ENCODE results near the gene HMCES. TPM values are rescaled to one million over a fixed set of nuclear protein-coding genes. Genes with fewer than 3 reads are reported as not detected.

HMCES gene
- total RNA-seq, 2 experiments from 2014 or later: 54.5 to 57.8 TPM

DNA sequence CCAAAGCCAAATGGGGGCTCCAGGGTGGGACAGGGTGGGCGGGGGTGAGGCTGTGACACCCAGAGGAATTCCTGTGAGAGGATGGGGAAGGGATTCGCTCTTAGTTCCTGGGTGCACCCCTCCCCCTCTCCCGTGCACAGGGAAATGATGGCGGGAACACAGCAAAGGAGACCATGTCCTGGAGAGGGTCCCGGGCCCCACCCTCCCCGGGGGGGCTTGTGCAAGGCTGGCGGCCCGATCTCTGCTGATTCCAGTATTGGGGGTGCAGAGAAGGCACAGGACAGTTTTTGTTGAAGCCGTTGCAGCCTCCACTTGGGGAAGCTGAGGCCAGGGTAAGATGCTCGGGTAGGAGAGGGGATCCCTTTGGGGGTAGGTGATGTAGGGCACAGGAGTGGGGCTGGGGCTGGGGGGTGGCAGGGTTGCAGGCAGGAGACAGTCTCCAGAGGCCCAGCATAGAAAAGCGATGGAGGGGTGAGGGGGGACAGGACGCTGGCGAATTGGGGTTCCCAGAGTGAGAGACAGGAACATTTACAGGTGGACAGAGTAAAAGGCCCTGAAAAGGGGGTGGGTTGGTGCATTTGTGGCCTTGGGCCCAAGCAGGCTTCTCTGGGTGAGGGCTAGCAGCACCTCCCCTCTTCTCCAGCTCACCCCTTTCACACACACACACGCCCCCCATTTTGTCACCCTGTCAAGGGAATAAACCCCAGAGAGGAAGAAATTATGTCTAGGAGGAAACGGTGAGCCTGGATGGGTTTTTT lies 38.5 kb downstream of the HMCES start:
- Mint-ChIP-seq H3K27me3 (no peaks in the 10 kb centered on the region), H3K9me3 (no peaks in the 10 kb centered on the region), H3K36me3 (ENCODE audit: low read depth) (peaks cover 1% of the 10 kb centered on the region), H3K4me3 (peak overlapping the region; percentile 65), H3K27ac (no peak overlapping the region), H3K4me1 (ENCODE audit: low read depth) (peaks cover 20% of the 10 kb centered on the region)
- intact Hi-C loops (cut with micrococcal nuclease): no loop called here
- DNase-seq (peak; percentile 11), ATAC-seq (no peak)
- TF ChIP-seq CTCF (IDR thresholded peaks at IDR 0.05): no peak
- ChIA-PET CTCF (interaction anchor here (0.8 to 2.8 kb wide), 16 partner anchors 12 to 440 kb away, joined by 3 to 13 read pairs (median 4); partner anchors contain the start of genes ACAD9 and COPG1), POLR2A (interaction anchor here (0.9 to 8.3 kb wide), 41 partner anchors 10 to 577 kb away, joined by 3 to 108 read pairs (median 7); partner anchors contain the start of genes ACAD9, CNBP, COPG1 and EFCAB12)

GRCh38 chr3:129317848-129318247 lies 39.2 kb downstream of the HMCES start:
- H3K4me3 Mint-ChIP-seq: no peak overlapping the region
- H3K36me3 Mint-ChIP-seq (ENCODE audit: low read depth): peaks cover 1% of the 10 kb centered on the region
- intact Hi-C loops (cut with micrococcal nuclease): no loop called here
- DNase-seq: no peak
- H3K27ac Mint-ChIP-seq: no peak overlapping the region
- TF ChIP-seq CTCF (IDR thresholded peaks at IDR 0.05): no peak
- peaks cover 13% of the 10 kb centered on the region for H3K4me1 Mint-ChIP-seq (ENCODE audit: low read depth)
- POLR2A ChIA-PET: interaction anchor here (1.8 to 8.3 kb wide), 2 partner anchors 37 to 138 kb away, joined by 6 to 108 read pairs; partner anchors contain the start of gene HMCES
- H3K27me3 Mint-ChIP-seq: no peaks in the 10 kb centered on the region
- CTCF ChIA-PET: interaction anchor here (1.4 to 2.8 kb wide), 2 partner anchors 11 to 72 kb away, joined by 3 to 7 read pairs; no protein-coding TSS in a partner anchor
- ATAC-seq: no peak
- no peaks in the 10 kb centered on the region for H3K9me3 Mint-ChIP-seq

- ChIA-PET POLR2A (no interaction called here), CTCF (interaction anchor here (1.5 to 2.8 kb wide), 2 partner anchors 10 to 266 kb away, joined by 4 to 7 read pairs; no protein-coding TSS in a partner anchor)
- H3K36me3 Mint-ChIP-seq (ENCODE audit: low read depth): peaks cover 1% of the 10 kb centered on the region
- DNase-seq (no peak), ATAC-seq (no peak)
- H3K27me3 Mint-ChIP-seq: no peaks in the 10 kb centered on the region
- H3K9me3 Mint-ChIP-seq: no peaks in the 10 kb centered on the region
- no peak overlapping the region for H3K4me3 Mint-ChIP-seq
- H3K27ac Mint-ChIP-seq: no peak overlapping the region
- intact Hi-C loops (cut with micrococcal nuclease): no loop called here
- TF ChIP-seq CTCF (IDR thresholded peaks at IDR 0.05): no peak
- peaks cover 6% of the 10 kb centered on the region for H3K4me1 Mint-ChIP-seq (ENCODE audit: low read depth)
Measured at GRCh38 chr3:129318921-129319320, 40.3 kb downstream of the HMCES start.

GRCh38 chr3:129320261-129320660 lies 41.6 kb downstream of the HMCES start:
- CTCF ChIA-PET: interaction anchor here (1.5 to 2.8 kb wide), 2 partner anchors 9 to 267 kb away, joined by 4 to 7 read pairs; no protein-coding TSS in a partner anchor
- intact Hi-C loops (cut with micrococcal nuclease): no loop called here
- Mint-ChIP-seq H3K4me1 (ENCODE audit: low read depth) (peaks cover 3% of the 10 kb centered on the region), H3K36me3 (ENCODE audit: low read depth) (no peaks in the 10 kb centered on the region), H3K4me3 (no peak overlapping the region), H3K27me3 (no peaks in the 10 kb centered on the region), H3K9me3 (no peaks in the 10 kb centered on the region), H3K27ac (no peak overlapping the region)
- no peak for TF ChIP-seq CTCF (IDR thresholded peaks at IDR 0.05)
- POLR2A ChIA-PET: no interaction called here
- DNase-seq (no peak), ATAC-seq (no peak)

GRCh38 chr3:129320825-129321487 lies 42.3 kb downstream of the HMCES start:
- no peak for TF ChIP-seq CTCF (IDR thresholded peaks at IDR 0.05)
- H3K27ac Mint-ChIP-seq: no peak overlapping the region
- ATAC-seq (no peak), DNase-seq (no peak)
- H3K4me1 Mint-ChIP-seq (ENCODE audit: low read depth): peaks cover 3% of the 10 kb centered on the region
- ChIA-PET CTCF (no interaction called here), POLR2A (no interaction called here)
- intact Hi-C loops (cut with micrococcal nuclease): no loop called here
- H3K27me3 Mint-ChIP-seq: no peaks in the 10 kb centered on the region
- H3K36me3 Mint-ChIP-seq (ENCODE audit: low read depth): no peaks in the 10 kb centered on the region
- H3K9me3 Mint-ChIP-seq: no peaks in the 10 kb centered on the region
- no peak overlapping the region for H3K4me3 Mint-ChIP-seq
